K562 (cell line): Measurements from ENCODE around the gene C3. TPM values are rescaled to one million over a fixed set of nuclear protein-coding genes. Genes with fewer than 3 reads are reported as not detected.
A peak's percentile ranks its signal among the peaks of the same experiment; 100 is the strongest.

ENCODE experiments used
- CBX3 ChIP-seq, 2 experiments: IDR thresholded peaks; 1 replicate in 1 of 2; 2 replicates in 1 of 2; pipeline ENCODE4 v1.6.1; 2012; ENCODE audit warnings: inconsistent platforms in 2 of 2, low read length in 2 of 2, borderline replicate concordance in 1 of 2, control low read depth in 1 of 2
- FOXJ2 ChIP-seq: fragments of 200-800 bp; sonication (Bioruptor generic); IDR thresholded peaks from 2 replicates; pipeline ENCODE4 v1.6.1; 2016; ENCODE audit warnings: missing genetic modification characterization, missing compliant biosample characterization
- MAZ ChIP-seq, 2 experiments: fragments of 450-650 bp in 1 of 2; sonication (generic) in 1 of 2; formaldehyde crosslinking; IDR thresholded peaks in 1 of 2; conservative IDR thresholded peaks in 1 of 2; 2 replicates each; pipeline versions ENCODE4 v1.4.0 to v1.5.0; 2020; ENCODE audit warnings: mild to moderate bottlenecking in 1 of 2, missing genetic modification reagents in 1 of 2
- MCM3 ChIP-seq: fragments of 450-650 bp; IDR thresholded peaks from 2 replicates; pipeline ENCODE4 v1.6.1; 2016
- MEF2D ChIP-seq: conservative IDR thresholded peaks from 2 replicates; pipeline ENCODE4 v1.6.1; 2016; ENCODE audit warnings: low read depth, missing genetic modification characterization, missing compliant biosample characterization
- NCOA1 ChIP-seq: fragments of 450-650 bp; IDR thresholded peaks from 2 replicates; pipeline ENCODE4 v1.6.1; 2016; ENCODE audit warnings: low read depth
- PATZ1 ChIP-seq: fragments of 250-450 bp; sonication (Bioruptor Pico); IDR thresholded peaks from 2 replicates; pipeline ENCODE4 v1.5.0; 2020; ENCODE audit warnings: mild to moderate bottlenecking, borderline replicate concordance
- RBM39 ChIP-seq: fragments of 200-400 bp; formaldehyde crosslinking; optimal IDR thresholded peaks from 2 replicates; pipeline ENCODE3; 2018; ENCODE audit warnings: low read depth, low read length
- THAP12 ChIP-seq: fragments of 250-450 bp; sonication (Bioruptor Pico); IDR thresholded peaks from 2 replicates; pipeline ENCODE4 v1.9.0; 2021; ENCODE audit warnings: mild to moderate bottlenecking, inconsistent platforms
- ZBTB12 ChIP-seq: fragments of 250-450 bp; sonication (Bioruptor Pico); IDR thresholded peaks from 2 replicates; pipeline ENCODE4 v1.4.0; 2020
- ZKSCAN8 ChIP-seq: fragments of 200-800 bp; sonication (Bioruptor generic); IDR thresholded peaks from 2 replicates; pipeline ENCODE4 v1.6.1; 2016; ENCODE audit warnings: missing genetic modification characterization, missing compliant biosample characterization
- ZNF445 ChIP-seq: fragments of 250-450 bp; sonication (Bioruptor Pico); IDR thresholded peaks from 2 replicates; pipeline ENCODE4 v1.4.0; 2020; ENCODE audit warnings: low read depth, mild to moderate bottlenecking, moderate library complexity
- polyA plus RNA-seq, 8 experiments: library from polyadenylated mRNA; depleted of rRNA in 4 of 8; stranded (reverse) in 5 of 8; unstranded in 3 of 8; fragments of >200 nt; fragmentation: Nextera tagmentation in 2 of 8; fragmentation: Illumina TruSeq in 1 of 8; extraction: Ambion mirVana in 2 of 8; extraction: Trizol in 1 of 8; gene quantifications; 2 replicates each; pipeline versions ENCODE4 v1.2.1 to v1.2.3, GENCODE V29; 2011 to 2014; ENCODE audit warnings: inconsistent platforms in 1 of 8, missing spikeins in 1 of 8
- total RNA-seq, 7 experiments: library from RNA; depleted of rRNA in 6 of 7; stranded (reverse); fragments of >200 nt in 6 of 7; fragmentation: Illumina TruSeq in 2 of 7; extraction: Trizol in 2 of 7; gene quantifications; 2 replicates each; pipeline versions ENCODE4 v1.2.1 to v1.2.3, GENCODE V29; 2011 to 2021; ENCODE audit warnings: low replicate concordance in 1 of 7
- TF ChIP-seq, protein P1 (sequence below): fragments of 250-450 bp; sonication (Bioruptor Pico); IDR thresholded peaks from 2 replicates; pipeline ENCODE4 v1.4.0; 2020; ENCODE audit warnings: borderline replicate concordance
- TF ChIP-seq, protein P2 (sequence below): fragments of 250-450 bp; sonication (Bioruptor Pico); IDR thresholded peaks from 2 replicates; pipeline ENCODE4 v1.5.1; 2021; ENCODE audit warnings: mild to moderate bottlenecking
- TF ChIP-seq, protein P3 (sequence below): sonication (generic); formaldehyde crosslinking; IDR thresholded peaks from 2 replicates; pipeline ENCODE4 v1.8.0; 2022; ENCODE audit warnings: mild to moderate bottlenecking, missing genetic modification reagents

Gene C3
- total and polyA plus RNA-seq, 9 of the 15 experiments (the other 6 are each of a cell fraction or from before 2014, with no cell fraction given) = 0.59 to 10.6 (median 2.2) TPM

DNA sequence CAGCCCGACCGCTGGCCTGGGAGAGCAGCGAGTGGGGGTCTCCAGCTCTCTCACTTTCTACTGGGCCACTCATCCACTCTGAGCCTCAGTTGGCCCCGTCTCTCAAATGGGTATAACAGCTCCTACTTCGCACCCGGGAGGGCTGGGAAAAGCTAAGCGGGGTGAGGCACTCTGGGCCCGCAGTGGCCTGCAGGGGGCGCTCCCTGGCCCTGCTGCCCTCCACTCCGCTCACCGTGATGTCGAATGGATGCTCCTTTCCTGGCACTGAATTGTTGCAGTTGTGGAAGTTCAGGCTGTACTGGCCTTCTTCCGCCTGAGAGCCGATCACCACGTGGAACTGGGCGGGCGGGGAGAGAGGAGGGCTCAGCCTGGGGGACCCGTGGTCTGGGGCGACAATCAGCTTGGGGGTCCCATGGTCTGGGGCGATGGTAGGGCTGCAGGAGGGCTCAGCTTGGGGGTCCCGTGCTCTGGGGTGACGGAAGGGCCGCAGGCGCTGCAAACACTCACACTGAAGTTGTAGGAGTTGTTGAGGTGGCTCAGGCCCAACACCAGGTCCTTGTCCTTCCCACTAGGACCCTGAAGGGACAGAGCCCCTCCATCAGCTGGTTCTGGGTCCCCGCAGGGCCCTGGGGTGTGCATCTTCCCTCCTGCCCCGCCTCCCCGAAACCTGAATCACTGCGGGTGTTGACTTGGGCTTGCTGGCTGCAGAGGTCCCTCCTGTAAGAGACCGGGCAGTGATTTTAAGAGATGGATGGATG, 13.1 kb upstream of the C3 start (continued):
- no peak for TF ChIP-seq THAP12 (CRISPR knock-in tag)
- 0 out of 4 replicates have a peak, but pooled peaks of 1 of the 2 experiments have one; percentile 14 for TF ChIP-seq MAZ (CRISPR knock-in tag; conservative IDR thresholded peaks at IDR 0.05 in 1 of 2, IDR thresholded peaks at IDR 0.05 in 1 of 2)
- no peak for TF ChIP-seq NCOA1
- TF ChIP-seq PATZ1 (CRISPR knock-in tag) = no peak
- TF ChIP-seq ZBTB12 = no peak
- TF ChIP-seq, protein P1, sequence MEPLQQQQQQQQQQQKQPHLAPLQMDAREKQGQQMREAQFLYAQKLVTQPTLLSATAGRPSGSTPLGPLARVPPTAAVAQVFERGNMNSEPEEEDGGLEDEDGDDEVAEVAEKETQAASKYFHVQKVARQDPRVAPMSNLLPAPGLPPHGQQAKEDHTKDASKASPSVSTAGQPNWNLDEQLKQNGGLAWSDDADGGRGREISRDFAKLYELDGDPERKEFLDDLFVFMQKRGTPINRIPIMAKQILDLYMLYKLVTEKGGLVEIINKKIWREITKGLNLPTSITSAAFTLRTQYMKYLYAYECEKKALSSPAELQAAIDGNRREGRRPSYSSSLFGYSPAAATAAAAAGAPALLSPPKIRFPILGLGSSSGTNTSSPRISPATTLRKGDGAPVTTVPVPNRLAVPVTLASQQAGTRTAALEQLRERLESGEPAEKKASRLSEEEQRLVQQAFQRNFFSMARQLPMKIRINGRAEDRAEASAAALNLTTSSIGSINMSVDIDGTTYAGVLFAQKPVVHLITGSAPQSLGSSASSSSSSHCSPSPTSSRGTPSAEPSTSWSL (CRISPR knock-in tag) = no peak
- no peak for TF ChIP-seq MCM3
- TF ChIP-seq, protein P2, sequence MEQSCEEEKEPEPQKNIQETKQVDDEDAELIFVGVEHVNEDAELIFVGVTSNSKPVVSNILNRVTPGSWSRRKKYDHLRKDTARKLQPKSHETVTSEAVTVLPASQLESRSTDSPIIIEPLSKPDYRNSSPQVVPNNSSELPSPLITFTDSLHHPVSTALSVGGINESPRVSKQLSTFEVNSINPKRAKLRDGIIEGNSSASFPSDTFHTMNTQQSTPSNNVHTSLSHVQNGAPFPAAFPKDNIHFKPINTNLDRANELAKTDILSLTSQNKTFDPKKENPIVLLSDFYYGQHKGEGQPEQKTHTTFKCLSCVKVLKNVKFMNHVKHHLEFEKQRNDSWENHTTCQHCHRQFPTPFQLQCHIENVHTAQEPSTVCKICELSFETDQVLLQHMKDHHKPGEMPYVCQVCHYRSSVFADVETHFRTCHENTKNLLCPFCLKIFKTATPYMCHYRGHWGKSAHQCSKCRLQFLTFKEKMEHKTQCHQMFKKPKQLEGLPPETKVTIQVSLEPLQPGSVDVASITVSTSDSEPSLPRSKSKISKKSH (CRISPR knock-in tag) = no peak
- TF ChIP-seq, protein P3, sequence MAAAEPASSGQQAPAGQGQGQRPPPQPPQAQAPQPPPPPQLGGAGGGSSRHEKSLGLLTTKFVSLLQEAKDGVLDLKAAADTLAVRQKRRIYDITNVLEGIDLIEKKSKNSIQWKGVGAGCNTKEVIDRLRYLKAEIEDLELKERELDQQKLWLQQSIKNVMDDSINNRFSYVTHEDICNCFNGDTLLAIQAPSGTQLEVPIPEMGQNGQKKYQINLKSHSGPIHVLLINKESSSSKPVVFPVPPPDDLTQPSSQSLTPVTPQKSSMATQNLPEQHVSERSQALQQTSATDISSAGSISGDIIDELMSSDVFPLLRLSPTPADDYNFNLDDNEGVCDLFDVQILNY (CRISPR knock-in tag) = no peak
- no peak for TF ChIP-seq FOXJ2
- TF ChIP-seq ZKSCAN8 (CRISPR knock-in tag) = no peak
- TF ChIP-seq ZNF445 (CRISPR knock-in tag) = no peak
- TF ChIP-seq RBM39 = no peak
- TF ChIP-seq MEF2D (tag) = no peak
- TF ChIP-seq CBX3 (IDR thresholded peaks at IDR 0.05; ENCODE audit: borderline replicate concordance in 1 of 2, low read length in 2 of 2) = no peak; a peak in 1 of 3 replicates
